Stimulated activated CD4-positive, alpha-beta T cell treated with anti-CD3 and anti-CD28 coated beads, Interleukin-4, amount 100 ng/mL, for 4 hours (primary cell): ENCODE data around the gene DNAJC1.
"Not testable (repeated sequence)": the region's sequence is repeated elsewhere in the genome, so short reads cannot be mapped to it uniquely, and the experiment has no call there.

ENCODE experiments used
- DNase-seq, 2 experiments: peaks; one replicate each; pipeline ENCODE4 v3.0.0-alpha.2; 2020

The DNAJC1 gene

GRCh38 chr10:22003177-22003963 lies at the start of gene DNAJC1:
TSS of gene DNAJC1 (minus strand) at chr10:22003730. CDS start at chr10:22003434, 296 bp downstream.
- peak; percentile 97 to 99 for DNase-seq

GRCh38 chr10:22053048-22053447 lies 49.5 kb upstream of the DNAJC1 start:
- no peak for DNase-seq

- DNase-seq = no peak
Measured at GRCh38 chr10:22049635-22050034, 46.1 kb upstream of the DNAJC1 start.

- no peak for DNase-seq
Measured at GRCh38 chr10:22047812-22048211, 44.3 kb upstream of the DNAJC1 start.

- no peak for DNase-seq
Measured at GRCh38 chr10:22043327-22043633, 39.8 kb upstream of the DNAJC1 start.

GRCh38 chr10:22042557-22043326 lies 39.2 kb upstream of the DNAJC1 start:
- DNase-seq = no peak

- DNase-seq = no peak
Measured at GRCh38 chr10:22034333-22034732, 30.8 kb upstream of the DNAJC1 start.

- DNase-seq = not testable (repeated sequence)
Measured at GRCh38 chr10:22032268-22032667, 28.7 kb upstream of the DNAJC1 start.

GRCh38 chr10:22030421-22030820 lies 26.9 kb upstream of the DNAJC1 start:
- DNase-seq = no peak

GRCh38 chr10:22029445-22030236 lies 26.1 kb upstream of the DNAJC1 start:
- no peak for DNase-seq

GRCh38 chr10:22027364-22028238 lies 24.1 kb upstream of the DNAJC1 start:
- no peak for DNase-seq

- DNase-seq = no peak
Measured at GRCh38 chr10:22026287-22026686, 22.8 kb upstream of the DNAJC1 start.

- no peak for DNase-seq
Measured at GRCh38 chr10:22023508-22023907, 20.0 kb upstream of the DNAJC1 start.

- DNase-seq = peak; percentile 55 to 59
Measured at GRCh38 chr10:22022257-22023032, 18.9 kb upstream of the DNAJC1 start.

GRCh38 chr10:22021144-22021543 lies 17.6 kb upstream of the DNAJC1 start:
- not testable (repeated sequence) for DNase-seq

- DNase-seq = no peak
Measured at GRCh38 chr10:22017283-22018020, 13.9 kb upstream of the DNAJC1 start.

GRCh38 chr10:22016046-22016705 lies 12.6 kb upstream of the DNAJC1 start:
- no peak for DNase-seq

GRCh38 chr10:22010973-22011408 lies 7.5 kb upstream of the DNAJC1 start:
- DNase-seq = no peak

GRCh38 chr10:22010539-22010938 lies 7.0 kb upstream of the DNAJC1 start:
- no peak for DNase-seq

GRCh38 chr10:22006379-22006884 lies 2.9 kb upstream of the DNAJC1 start:
- DNase-seq = no peak
